ENCODE measurements around the gene FTL.
A peak's percentile ranks its signal among the peaks of the same experiment; 100 is the strongest.

The FTL gene

DNA sequence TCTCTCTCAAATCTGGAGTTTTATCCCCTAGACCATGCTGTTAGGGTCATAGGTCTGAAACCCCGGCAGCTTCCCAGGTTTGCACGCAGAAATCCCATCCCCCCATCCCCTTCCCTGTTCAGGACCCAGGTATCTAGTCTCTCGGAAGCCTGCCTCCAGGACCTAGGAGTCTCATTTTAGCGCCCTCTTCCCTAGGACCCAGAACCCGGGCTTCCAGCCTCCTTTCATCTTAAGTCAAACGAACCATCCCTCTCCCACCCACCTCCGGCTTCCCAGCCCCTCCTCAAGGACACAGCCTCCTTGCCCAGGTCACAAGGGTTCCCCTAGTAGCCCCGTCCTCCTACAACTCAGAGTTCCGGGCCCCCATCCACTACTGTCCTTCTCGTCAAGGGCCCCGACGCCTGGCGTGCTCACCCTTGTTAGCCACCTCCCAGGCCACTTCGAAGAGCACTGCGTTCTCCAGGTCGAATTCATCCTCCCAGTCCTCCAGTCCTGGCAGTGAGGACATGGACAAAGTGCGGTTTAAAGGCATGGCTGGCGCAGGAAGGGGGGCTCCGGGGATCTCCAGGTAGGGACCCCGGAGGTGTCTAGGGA lies 27.6 kb downstream of the FTL start:
- peaks cover 7 to 14% of the 10 kb centered on the region in 2 donors for H3K4me1 ChIP-seq (ENCODE audit: control insufficient read depth in 2 of 2, insufficient read depth in 1 of 2, low read depth in 1 of 2, low read length in 2 of 2)
- H3K23ac ChIP-seq (ENCODE audit: low read depth, low read length, poor library complexity), result peak overlapping the region; percentile 89
- no CpG with 5 or more reads among the region's 20 CpGs for WGBS, 2 donors (ENCODE audit: extremely low coverage in 2 of 2, insufficient read length in 2 of 2, insufficient replicate concordance in 1 of 2)
- H3K27me3 ChIP-seq (ENCODE audit: control insufficient read depth in 3 of 3, insufficient read depth in 3 of 3, low read depth in 1 of 3, low read length in 3 of 3), result no peaks in the 10 kb centered on the region
- H3K36me3 ChIP-seq (replicated peaks in 1 of 2; ENCODE audit: control insufficient read depth in 2 of 2, insufficient read depth in 2 of 2, low read length in 2 of 2), result peaks cover 9 to 22% of the 10 kb centered on the region in 2 donors
- H2BK12ac ChIP-seq (ENCODE audit: low read length), result no peak overlapping the region
- peak overlapping the region; percentile 60 for H2AK5ac ChIP-seq (ENCODE audit: low read depth, low read length)
- no peaks in the 10 kb centered on the region for H3K9me3 ChIP-seq (replicated peaks in 1 of 2; ENCODE audit: control insufficient read depth in 2 of 2, insufficient read depth in 1 of 2, low read depth in 1 of 2, low read length in 2 of 2)
- no peak for DNase-seq (ENCODE audit: low spot score)
- H4K8ac ChIP-seq (ENCODE audit: low read depth, low read length), result no peak overlapping the region
- no peak overlapping the region for H2BK120ac ChIP-seq (ENCODE audit: low read depth, low read length)
- H2AFZ ChIP-seq (ENCODE audit: low read length), result peak overlapping the region; percentile 78
- peak overlapping the region; percentile 60 to 85 for H3K4me3 ChIP-seq (ENCODE audit: low read length in 2 of 2)
- H3K4ac ChIP-seq (ENCODE audit: low read length), result no peak overlapping the region
- no peak overlapping the region for H3K14ac ChIP-seq (ENCODE audit: low read length)
- H2BK15ac ChIP-seq (ENCODE audit: low read length), result peak overlapping the region; percentile 51
- H3K9ac ChIP-seq (ENCODE audit: low read depth, low read length, poor library complexity), result peak overlapping the region; percentile 92
- H3K27ac ChIP-seq (replicated peaks; ENCODE audit: low read length), result peak overlapping the region; percentile 52
- peak overlapping the region; percentile 65 for H3K4me2 ChIP-seq (ENCODE audit: insufficient read depth, low read length, poor library complexity, severe bottlenecking)
- no peak overlapping the region for H4K91ac ChIP-seq (ENCODE audit: low read depth, low read length, poor library complexity)
- peak overlapping the region; percentile 67 for H2BK5ac ChIP-seq (ENCODE audit: low read length)
- H3K18ac ChIP-seq (ENCODE audit: low read length), result peak overlapping the region; percentile 89
- H3K79me1 ChIP-seq (ENCODE audit: low read depth, low read length), result peaks cover 12% of the 10 kb centered on the region

DNA sequence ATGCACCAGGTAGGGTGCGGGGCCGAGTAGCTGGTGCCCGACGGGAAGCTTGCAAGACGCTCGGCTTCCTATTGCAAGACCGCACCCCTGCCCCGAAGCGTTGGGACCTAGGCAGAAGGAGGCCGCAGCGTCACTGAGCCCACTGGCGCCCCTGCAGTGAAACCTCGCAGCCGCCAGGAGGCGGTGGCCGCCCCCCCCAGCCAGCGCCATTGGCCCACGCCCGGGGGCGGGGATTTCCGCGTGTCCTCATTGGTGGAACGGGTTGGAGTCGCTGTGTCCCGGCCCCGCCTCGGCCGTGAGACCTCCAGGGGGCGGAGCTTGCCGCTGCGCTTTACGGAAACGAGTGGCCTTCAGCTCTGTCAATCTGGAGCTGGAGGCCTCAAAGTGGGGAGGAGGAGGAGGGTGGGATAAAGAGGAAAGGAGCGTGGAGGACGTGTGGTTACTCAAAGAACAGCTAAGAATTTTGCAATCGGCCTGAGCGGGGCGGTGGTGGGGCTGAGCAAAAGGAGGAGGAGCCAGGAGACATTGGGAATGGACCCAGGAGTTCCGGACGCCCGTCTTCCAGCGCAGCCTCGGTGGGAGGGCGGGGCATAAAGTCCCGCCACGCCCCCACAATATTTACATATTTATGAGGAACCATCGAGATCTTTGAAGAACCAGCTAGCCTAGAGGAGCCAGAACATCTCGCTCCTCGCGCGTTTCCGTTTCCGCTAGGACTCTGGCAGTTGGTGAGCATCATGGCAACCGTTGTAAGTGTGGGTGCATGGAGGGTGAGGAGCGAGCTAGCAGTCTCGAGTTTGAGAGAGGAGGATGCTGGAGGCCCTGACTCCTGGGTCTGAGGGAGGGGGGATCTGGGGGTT lies 28.3 kb downstream of the FTL start, which contains the start of the genes GYS1 and RUVBL2:
GYS1 (minus strand) TSS at position 135 of the 860 bp plus-strand sequence. CDS start 197 bp downstream, outside the sequence.
RUVBL2 (plus strand) TSS at position 713 of the 860 bp plus-strand sequence; CDS start at position 738, 25 bp downstream.
- H2BK15ac ChIP-seq (ENCODE audit: low read length), result peak within 1 kb of the TSS; percentile 51
- peak within 1 kb of the TSS; percentile 96 for H3K18ac ChIP-seq (ENCODE audit: low read length)
- no CpG with 5 or more reads among the region's 56 CpGs for WGBS, 2 donors (ENCODE audit: extremely low coverage in 2 of 2, insufficient read length in 2 of 2, insufficient replicate concordance in 1 of 2)

DNA sequence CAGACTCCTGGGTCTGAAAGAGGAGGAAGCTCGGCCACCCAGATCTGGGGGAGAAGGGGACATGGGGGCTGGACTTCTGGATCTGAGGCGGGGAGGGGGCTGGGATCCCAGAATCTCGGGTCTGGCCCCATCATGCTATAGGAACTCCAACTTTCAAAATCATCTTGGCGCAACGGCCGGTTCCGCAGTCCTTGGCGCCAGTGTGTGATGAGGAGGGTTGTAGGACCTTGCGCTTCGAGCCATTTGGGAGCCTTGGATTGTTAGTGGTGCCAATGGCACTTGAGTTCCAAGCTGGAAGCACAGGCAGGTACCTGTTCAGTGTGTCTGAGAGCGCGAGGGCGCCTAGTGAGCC lies 28.9 kb downstream of the FTL start:
- Histone ChIP-seq H3K9me3 (replicated peaks in 1 of 2; ENCODE audit: control insufficient read depth in 2 of 2, insufficient read depth in 1 of 2, low read depth in 1 of 2, low read length in 2 of 2) (no peaks in the 10 kb centered on the region), H3K4me3 (ENCODE audit: low read length in 2 of 2) (peak overlapping the region; percentile 60 to 91), H3K36me3 (replicated peaks in 1 of 2; ENCODE audit: control insufficient read depth in 2 of 2, insufficient read depth in 2 of 2, low read length in 2 of 2) (peaks cover 3 to 17% of the 10 kb centered on the region in 2 donors), H2AK5ac (ENCODE audit: low read depth, low read length) (no peak overlapping the region), H3K18ac (ENCODE audit: low read length) (peak overlapping the region; percentile 73), H2AFZ (ENCODE audit: low read length) (peak overlapping the region; percentile 51), H3K4ac (ENCODE audit: low read length) (no peak overlapping the region), H3K23ac (ENCODE audit: low read depth, low read length, poor library complexity) (peak overlapping the region; percentile 46), H3K4me1 (ENCODE audit: control insufficient read depth in 2 of 2, insufficient read depth in 1 of 2, low read depth in 1 of 2, low read length in 2 of 2) (peaks cover 7 to 14% of the 10 kb centered on the region in 2 donors), H3K9ac (ENCODE audit: low read depth, low read length, poor library complexity) (peak overlapping the region; percentile 88), H3K79me1 (ENCODE audit: low read depth, low read length) (peaks cover 12% of the 10 kb centered on the region), H2BK120ac (ENCODE audit: low read depth, low read length) (peak overlapping the region; percentile 7), H4K91ac (ENCODE audit: low read depth, low read length, poor library complexity) (peak overlapping the region; percentile 88), H2BK15ac (ENCODE audit: low read length) (no peak overlapping the region), H3K27me3 (ENCODE audit: control insufficient read depth in 3 of 3, insufficient read depth in 3 of 3, low read depth in 1 of 3, low read length in 3 of 3) (no peaks in the 10 kb centered on the region), H4K8ac (ENCODE audit: low read depth, low read length) (no peak overlapping the region), H2BK12ac (ENCODE audit: low read length) (no peak overlapping the region), H3K27ac (replicated peaks; ENCODE audit: low read length) (peak overlapping the region; percentile 51), H3K4me2 (ENCODE audit: insufficient read depth, low read length, poor library complexity, severe bottlenecking) (peak overlapping the region; percentile 98), H2BK5ac (ENCODE audit: low read length) (no peak overlapping the region), H3K14ac (ENCODE audit: low read length) (no peak overlapping the region)
- DNase-seq (ENCODE audit: low spot score), result no peak
- no CpG with 5 or more reads among the region's 13 CpGs for WGBS, 2 donors (ENCODE audit: extremely low coverage in 2 of 2, insufficient read length in 2 of 2, insufficient replicate concordance in 1 of 2)

More for the DNA sequence above, 28.3 kb downstream of the FTL start, which contains the start of the genes GYS1 and RUVBL2:
- peak within 1 kb of the TSS; percentile 60 to 91 for H3K4me3 ChIP-seq (ENCODE audit: low read length in 2 of 2)
- H3K79me1 ChIP-seq (ENCODE audit: low read depth, low read length), result peaks cover 12% of the 10 kb centered on the region
- no peaks in the 10 kb centered on the region for H3K9me3 ChIP-seq (replicated peaks in 1 of 2; ENCODE audit: control insufficient read depth in 2 of 2, insufficient read depth in 1 of 2, low read depth in 1 of 2, low read length in 2 of 2)
- H3K23ac ChIP-seq (ENCODE audit: low read depth, low read length, poor library complexity), result peak within 1 kb of the TSS; percentile 89
- peaks cover 7 to 14% of the 10 kb centered on the region in 2 donors for H3K4me1 ChIP-seq (ENCODE audit: control insufficient read depth in 2 of 2, insufficient read depth in 1 of 2, low read depth in 1 of 2, low read length in 2 of 2)
- peak within 1 kb of the TSS; percentile 7 for H2BK120ac ChIP-seq (ENCODE audit: low read depth, low read length)
- H3K27ac ChIP-seq (replicated peaks; ENCODE audit: low read length), result peak within 1 kb of the TSS; percentile 92
- H2BK12ac ChIP-seq (ENCODE audit: low read length), result no peak within 1 kb of the TSS
- H4K91ac ChIP-seq (ENCODE audit: low read depth, low read length, poor library complexity), result peak within 1 kb of the TSS; percentile 88
- no peak within 1 kb of the TSS for H3K14ac ChIP-seq (ENCODE audit: low read length)
- no peak within 1 kb of the TSS for H4K8ac ChIP-seq (ENCODE audit: low read depth, low read length)
- peaks cover 6 to 22% of the 10 kb centered on the region in 2 donors for H3K36me3 ChIP-seq (replicated peaks in 1 of 2; ENCODE audit: control insufficient read depth in 2 of 2, insufficient read depth in 2 of 2, low read length in 2 of 2)
- peak within 1 kb of the TSS; percentile 92 for H3K9ac ChIP-seq (ENCODE audit: low read depth, low read length, poor library complexity)
- no peaks in the 10 kb centered on the region for H3K27me3 ChIP-seq (ENCODE audit: control insufficient read depth in 3 of 3, insufficient read depth in 3 of 3, low read depth in 1 of 3, low read length in 3 of 3)
- H2AFZ ChIP-seq (ENCODE audit: low read length), result peak within 1 kb of the TSS; percentile 92
- DNase-seq (ENCODE audit: low spot score), result peak; percentile 99
- H2BK5ac ChIP-seq (ENCODE audit: low read length), result peak within 1 kb of the TSS; percentile 67
- H2AK5ac ChIP-seq (ENCODE audit: low read depth, low read length), result peak within 1 kb of the TSS; percentile 60
- H3K4ac ChIP-seq (ENCODE audit: low read length), result no peak within 1 kb of the TSS
- H3K4me2 ChIP-seq (ENCODE audit: insufficient read depth, low read length, poor library complexity, severe bottlenecking), result peak within 1 kb of the TSS; percentile 98

DNA sequence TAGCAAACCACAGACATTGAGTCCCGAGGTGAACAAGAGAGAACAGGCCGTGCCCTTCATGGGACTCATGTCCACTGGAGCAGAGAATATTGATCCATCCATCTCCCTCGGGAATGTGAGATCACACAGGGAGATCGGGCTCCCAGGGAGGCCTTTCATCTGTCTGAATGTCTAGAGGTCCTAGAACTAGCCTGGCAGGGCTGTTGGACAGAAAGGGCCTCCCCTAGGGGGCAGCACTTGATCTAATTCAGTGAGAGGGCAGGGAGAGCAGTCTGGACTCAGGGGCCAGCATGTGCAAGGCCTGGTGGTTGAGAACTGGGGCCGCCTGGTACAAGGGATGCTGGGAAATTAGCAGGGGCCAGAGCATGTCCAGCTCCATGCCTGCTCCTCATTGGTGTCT lies 32.9 kb downstream of the FTL start:
- WGBS, 2 donors (ENCODE audit: extremely low coverage in 2 of 2, insufficient read length in 2 of 2, insufficient replicate concordance in 1 of 2), result no CpG with 5 or more reads among the region's 5 CpGs
- no peak overlapping the region for H3K18ac ChIP-seq (ENCODE audit: low read length)
- no peaks in the 10 kb centered on the region for H3K27me3 ChIP-seq (ENCODE audit: control insufficient read depth in 3 of 3, insufficient read depth in 3 of 3, low read depth in 1 of 3, low read length in 3 of 3)
- no peak overlapping the region for H2BK5ac ChIP-seq (ENCODE audit: low read length)
- H2BK12ac ChIP-seq (ENCODE audit: low read length), result no peak overlapping the region
- H2AK5ac ChIP-seq (ENCODE audit: low read depth, low read length), result no peak overlapping the region
- DNase-seq (ENCODE audit: low spot score), result peak; percentile 43
- H2BK15ac ChIP-seq (ENCODE audit: low read length), result no peak overlapping the region
- no peak overlapping the region for H2AFZ ChIP-seq (ENCODE audit: low read length)
- no peak overlapping the region for H3K23ac ChIP-seq (ENCODE audit: low read depth, low read length, poor library complexity)
- H4K91ac ChIP-seq (ENCODE audit: low read depth, low read length, poor library complexity), result no peak overlapping the region
- no peak overlapping the region for H3K4me3 ChIP-seq (ENCODE audit: low read length in 2 of 2)
- no peaks in the 10 kb centered on the region for H3K9me3 ChIP-seq (replicated peaks in 1 of 2; ENCODE audit: control insufficient read depth in 2 of 2, insufficient read depth in 1 of 2, low read depth in 1 of 2, low read length in 2 of 2)
- H3K9ac ChIP-seq (ENCODE audit: low read depth, low read length, poor library complexity), result no peak overlapping the region
- H3K14ac ChIP-seq (ENCODE audit: low read length), result no peak overlapping the region
- H3K4me1 ChIP-seq (ENCODE audit: control insufficient read depth in 2 of 2, insufficient read depth in 1 of 2, low read depth in 1 of 2, low read length in 2 of 2), result peaks cover 2 to 8% of the 10 kb centered on the region in 2 donors
- no peak overlapping the region for H4K8ac ChIP-seq (ENCODE audit: low read depth, low read length)
- no peak overlapping the region for H2BK120ac ChIP-seq (ENCODE audit: low read depth, low read length)
- no peak overlapping the region for H3K27ac ChIP-seq (replicated peaks; ENCODE audit: low read length)
- peaks cover 4% of the 10 kb centered on the region for H3K79me1 ChIP-seq (ENCODE audit: low read depth, low read length)
- no peak overlapping the region for H3K4ac ChIP-seq (ENCODE audit: low read length)
- peaks cover 1 to 16% of the 10 kb centered on the region in 2 donors for H3K36me3 ChIP-seq (replicated peaks in 1 of 2; ENCODE audit: control insufficient read depth in 2 of 2, insufficient read depth in 2 of 2, low read length in 2 of 2)
- no peak overlapping the region for H3K4me2 ChIP-seq (ENCODE audit: insufficient read depth, low read length, poor library complexity, severe bottlenecking)

Data from neuronal stem cell (in vitro differentiated cells).